Measurements from ENCODE around the gene ZCCHC2.

The ZCCHC2 gene

GRCh38 chr18:62549755-62550154 lies 26.9 kb downstream of the ZCCHC2 start:
- Histone ChIP-seq H3K27me3 (ENCODE audit: control insufficient read depth in 3 of 3, insufficient read depth in 3 of 3, low read depth in 1 of 3, low read length in 3 of 3) (no peaks in the 10 kb centered on the region), H3K9me3 (replicated peaks in 1 of 2; ENCODE audit: control insufficient read depth in 2 of 2, insufficient read depth in 1 of 2, low read depth in 1 of 2, low read length in 2 of 2) (no peaks in the 10 kb centered on the region), H3K79me1 (ENCODE audit: low read depth, low read length) (peaks cover 2% of the 10 kb centered on the region), H3K4me3 (ENCODE audit: low read length in 2 of 2) (no peak overlapping the region), H3K23ac (ENCODE audit: low read depth, low read length, poor library complexity) (no peak overlapping the region), H3K4me1 (ENCODE audit: control insufficient read depth in 2 of 2, insufficient read depth in 1 of 2, low read depth in 1 of 2, low read length in 2 of 2) (no peaks in the 10 kb centered on the region), H2AK5ac (ENCODE audit: low read depth, low read length) (no peak overlapping the region), H3K36me3 (replicated peaks in 1 of 2; ENCODE audit: control insufficient read depth in 2 of 2, insufficient read depth in 2 of 2, low read length in 2 of 2) (peaks cover 4 to 45% of the 10 kb centered on the region in 2 donors), H2BK120ac (ENCODE audit: low read depth, low read length) (no peak overlapping the region), H3K27ac (replicated peaks; ENCODE audit: low read length) (no peak overlapping the region), H3K9ac (ENCODE audit: low read depth, low read length, poor library complexity) (no peak overlapping the region), H4K91ac (ENCODE audit: low read depth, low read length, poor library complexity) (no peak overlapping the region), H3K14ac (ENCODE audit: low read length) (no peak overlapping the region), H3K4ac (ENCODE audit: low read length) (no peak overlapping the region), H4K8ac (ENCODE audit: low read depth, low read length) (no peak overlapping the region), H2BK5ac (ENCODE audit: low read length) (no peak overlapping the region), H2BK12ac (ENCODE audit: low read length) (no peak overlapping the region), H2AFZ (ENCODE audit: low read length) (no peak overlapping the region), H3K4me2 (ENCODE audit: insufficient read depth, low read length, poor library complexity, severe bottlenecking) (no peak overlapping the region), H2BK15ac (ENCODE audit: low read length) (no peak overlapping the region), H3K18ac (ENCODE audit: low read length) (no peak overlapping the region)
- no CpG with 5 or more reads among the region's 5 CpGs for WGBS, 2 donors (ENCODE audit: extremely low coverage in 2 of 2, insufficient read length in 2 of 2, insufficient replicate concordance in 1 of 2)
- DNase-seq (ENCODE audit: low spot score) = no peak

- no peak overlapping the region for H3K4ac ChIP-seq (ENCODE audit: low read length)
- H2BK5ac ChIP-seq (ENCODE audit: low read length) = no peak overlapping the region
- H2BK12ac ChIP-seq (ENCODE audit: low read length) = no peak overlapping the region
- no peak overlapping the region for H3K9ac ChIP-seq (ENCODE audit: low read depth, low read length, poor library complexity)
- no peak overlapping the region for H2AK5ac ChIP-seq (ENCODE audit: low read depth, low read length)
- no peak overlapping the region for H3K14ac ChIP-seq (ENCODE audit: low read length)
- no peak overlapping the region for H2BK120ac ChIP-seq (ENCODE audit: low read depth, low read length)
- no peak overlapping the region for H3K18ac ChIP-seq (ENCODE audit: low read length)
- no peak overlapping the region for H2BK15ac ChIP-seq (ENCODE audit: low read length)
- peaks cover 4 to 36% of the 10 kb centered on the region in 2 donors for H3K36me3 ChIP-seq (replicated peaks in 1 of 2; ENCODE audit: control insufficient read depth in 2 of 2, insufficient read depth in 2 of 2, low read length in 2 of 2)
- H4K91ac ChIP-seq (ENCODE audit: low read depth, low read length, poor library complexity) = no peak overlapping the region
- no peak overlapping the region for H3K4me2 ChIP-seq (ENCODE audit: insufficient read depth, low read length, poor library complexity, severe bottlenecking)
- H2AFZ ChIP-seq (ENCODE audit: low read length) = no peak overlapping the region
- no peak overlapping the region for H4K8ac ChIP-seq (ENCODE audit: low read depth, low read length)
- H3K4me1 ChIP-seq (ENCODE audit: control insufficient read depth in 2 of 2, insufficient read depth in 1 of 2, low read depth in 1 of 2, low read length in 2 of 2) = no peaks in the 10 kb centered on the region
- DNase-seq (ENCODE audit: low spot score) = no peak
- H3K9me3 ChIP-seq (replicated peaks in 1 of 2; ENCODE audit: control insufficient read depth in 2 of 2, insufficient read depth in 1 of 2, low read depth in 1 of 2, low read length in 2 of 2) = no peaks in the 10 kb centered on the region
- H3K4me3 ChIP-seq (ENCODE audit: low read length in 2 of 2) = no peak overlapping the region
- H3K79me1 ChIP-seq (ENCODE audit: low read depth, low read length) = peaks cover 2% of the 10 kb centered on the region
- H3K27ac ChIP-seq (replicated peaks; ENCODE audit: low read length) = no peak overlapping the region
- WGBS, 2 donors (ENCODE audit: extremely low coverage in 2 of 2, insufficient read length in 2 of 2, insufficient replicate concordance in 1 of 2) = no CpG with 5 or more reads among the region's 9 CpGs
- H3K23ac ChIP-seq (ENCODE audit: low read depth, low read length, poor library complexity) = no peak overlapping the region
- H3K27me3 ChIP-seq (ENCODE audit: control insufficient read depth in 3 of 3, insufficient read depth in 3 of 3, low read depth in 1 of 3, low read length in 3 of 3) = no peaks in the 10 kb centered on the region
Measured at GRCh38 chr18:62550746-62551145, 27.9 kb downstream of the ZCCHC2 start.

GRCh38 chr18:62551972-62552513 lies 29.2 kb downstream of the ZCCHC2 start:
- DNase-seq (ENCODE audit: low spot score) = no peak
- Histone ChIP-seq H3K4me1 (ENCODE audit: control insufficient read depth in 2 of 2, insufficient read depth in 1 of 2, low read depth in 1 of 2, low read length in 2 of 2) (peaks cover 0 to 3% of the 10 kb centered on the region in 2 donors), H3K4me3 (ENCODE audit: low read length in 2 of 2) (no peak overlapping the region), H3K27ac (replicated peaks; ENCODE audit: low read length) (no peak overlapping the region), H3K4me2 (ENCODE audit: insufficient read depth, low read length, poor library complexity, severe bottlenecking) (no peak overlapping the region), H3K23ac (ENCODE audit: low read depth, low read length, poor library complexity) (no peak overlapping the region), H3K14ac (ENCODE audit: low read length) (no peak overlapping the region), H4K91ac (ENCODE audit: low read depth, low read length, poor library complexity) (no peak overlapping the region), H2BK120ac (ENCODE audit: low read depth, low read length) (no peak overlapping the region), H3K18ac (ENCODE audit: low read length) (no peak overlapping the region), H3K9ac (ENCODE audit: low read depth, low read length, poor library complexity) (no peak overlapping the region), H2BK12ac (ENCODE audit: low read length) (no peak overlapping the region), H2BK5ac (ENCODE audit: low read length) (no peak overlapping the region), H2AFZ (ENCODE audit: low read length) (no peak overlapping the region), H3K36me3 (replicated peaks in 1 of 2; ENCODE audit: control insufficient read depth in 2 of 2, insufficient read depth in 2 of 2, low read length in 2 of 2) (peaks cover 4 to 38% of the 10 kb centered on the region in 2 donors), H4K8ac (ENCODE audit: low read depth, low read length) (no peak overlapping the region), H3K9me3 (replicated peaks in 1 of 2; ENCODE audit: control insufficient read depth in 2 of 2, insufficient read depth in 1 of 2, low read depth in 1 of 2, low read length in 2 of 2) (no peaks in the 10 kb centered on the region), H3K4ac (ENCODE audit: low read length) (no peak overlapping the region), H3K79me1 (ENCODE audit: low read depth, low read length) (peaks cover 2% of the 10 kb centered on the region), H3K27me3 (ENCODE audit: control insufficient read depth in 3 of 3, insufficient read depth in 3 of 3, low read depth in 1 of 3, low read length in 3 of 3) (no peaks in the 10 kb centered on the region), H2AK5ac (ENCODE audit: low read depth, low read length) (no peak overlapping the region), H2BK15ac (ENCODE audit: low read length) (no peak overlapping the region)
- no CpG with 5 or more reads among the region's 4 CpGs for WGBS, 2 donors (ENCODE audit: extremely low coverage in 2 of 2, insufficient read length in 2 of 2, insufficient replicate concordance in 1 of 2)

GRCh38 chr18:62554061-62554815 lies 31.4 kb downstream of the ZCCHC2 start:
- H3K27ac ChIP-seq (replicated peaks; ENCODE audit: low read length) = no peak overlapping the region
- H2BK15ac ChIP-seq (ENCODE audit: low read length) = no peak overlapping the region
- H3K36me3 ChIP-seq (replicated peaks in 1 of 2; ENCODE audit: control insufficient read depth in 2 of 2, insufficient read depth in 2 of 2, low read length in 2 of 2) = peaks cover 4 to 51% of the 10 kb centered on the region in 2 donors
- no peak overlapping the region for H2AFZ ChIP-seq (ENCODE audit: low read length)
- H3K9me3 ChIP-seq (replicated peaks in 1 of 2; ENCODE audit: control insufficient read depth in 2 of 2, insufficient read depth in 1 of 2, low read depth in 1 of 2, low read length in 2 of 2) = no peaks in the 10 kb centered on the region
- H3K14ac ChIP-seq (ENCODE audit: low read length) = no peak overlapping the region
- H4K91ac ChIP-seq (ENCODE audit: low read depth, low read length, poor library complexity) = no peak overlapping the region
- no peak overlapping the region for H4K8ac ChIP-seq (ENCODE audit: low read depth, low read length)
- peaks cover 2% of the 10 kb centered on the region for H3K79me1 ChIP-seq (ENCODE audit: low read depth, low read length)
- H3K4ac ChIP-seq (ENCODE audit: low read length) = no peak overlapping the region
- no peak overlapping the region for H3K4me3 ChIP-seq (ENCODE audit: low read length in 2 of 2)
- no peaks in the 10 kb centered on the region for H3K27me3 ChIP-seq (ENCODE audit: control insufficient read depth in 3 of 3, insufficient read depth in 3 of 3, low read depth in 1 of 3, low read length in 3 of 3)
- no peak overlapping the region for H2BK120ac ChIP-seq (ENCODE audit: low read depth, low read length)
- no peak overlapping the region for H3K9ac ChIP-seq (ENCODE audit: low read depth, low read length, poor library complexity)
- peaks cover 0 to 3% of the 10 kb centered on the region in 2 donors for H3K4me1 ChIP-seq (ENCODE audit: control insufficient read depth in 2 of 2, insufficient read depth in 1 of 2, low read depth in 1 of 2, low read length in 2 of 2)
- H3K18ac ChIP-seq (ENCODE audit: low read length) = no peak overlapping the region
- no peak overlapping the region for H2AK5ac ChIP-seq (ENCODE audit: low read depth, low read length)
- no peak overlapping the region for H3K23ac ChIP-seq (ENCODE audit: low read depth, low read length, poor library complexity)
- H3K4me2 ChIP-seq (ENCODE audit: insufficient read depth, low read length, poor library complexity, severe bottlenecking) = no peak overlapping the region
- no peak overlapping the region for H2BK5ac ChIP-seq (ENCODE audit: low read length)
- DNase-seq (ENCODE audit: low spot score) = no peak
- no CpG with 5 or more reads among the region's 6 CpGs for WGBS, 2 donors (ENCODE audit: extremely low coverage in 2 of 2, insufficient read length in 2 of 2, insufficient replicate concordance in 1 of 2)
- no peak overlapping the region for H2BK12ac ChIP-seq (ENCODE audit: low read length)

Data from neuronal stem cell (in vitro differentiated cells).